HepG2 (cell line): Measurements from ENCODE around the gene AZU1. TPM values are rescaled to one million over a fixed set of nuclear protein-coding genes. Genes with fewer than 3 reads are reported as not detected.

Experiments
- ATRX ChIP-seq: sonication (generic); formaldehyde crosslinking; IDR thresholded peaks from 2 replicates; pipeline ENCODE4 v1.4.0; 2020; ENCODE audit warnings: missing genetic modification reagents, borderline replicate concordance
- BCL6 ChIP-seq: IDR thresholded peaks from 2 replicates; pipeline ENCODE4 v1.6.1; 2016; ENCODE audit warnings: missing genetic modification reagents, missing compliant biosample characterization
- CREBL2 ChIP-seq: sonication (generic); formaldehyde crosslinking; IDR thresholded peaks from 2 replicates; pipeline ENCODE4 v1.8.1; 2023; ENCODE audit warnings: missing genetic modification reagents, mild to moderate bottlenecking, borderline replicate concordance
- HDAC2 ChIP-seq: sonication (generic); formaldehyde crosslinking; IDR thresholded peaks from 2 replicates; pipeline ENCODE4 v1.4.0; 2020; ENCODE audit warnings: missing genetic modification reagents
- HNF4A ChIP-seq: sonication (generic); formaldehyde crosslinking; IDR thresholded peaks from 2 replicates; pipeline ENCODE4 v1.4.0; 2020; ENCODE audit warnings: missing genetic modification reagents
- NR2C2 ChIP-seq: sonication (generic); formaldehyde crosslinking; IDR thresholded peaks from 2 replicates; pipeline ENCODE4 v1.4.0; 2020; ENCODE audit warnings: missing genetic modification reagents, mild to moderate bottlenecking, moderate library complexity, borderline replicate concordance
- NR2F6 ChIP-seq, 2 experiments: IDR thresholded peaks; 2 replicates each; pipeline ENCODE4 v1.6.1; 2016; ENCODE audit warnings: antibody characterized with exemption in 1 of 2, mild to moderate bottlenecking in 1 of 2
- RBM22 ChIP-seq: fragments of 200-400 bp; formaldehyde crosslinking; optimal IDR thresholded peaks from 2 replicates; pipeline ENCODE3; 2017; ENCODE audit warnings: mild to moderate bottlenecking, low read length, moderate library complexity
- SALL2 ChIP-seq: sonication (generic); formaldehyde crosslinking; IDR thresholded peaks from 2 replicates; pipeline ENCODE4 v1.8.1; 2023; ENCODE audit warnings: mild to moderate bottlenecking, missing genetic modification reagents, inconsistent platforms
- SRSF4 ChIP-seq: fragments of 200-400 bp; formaldehyde crosslinking; IDR thresholded peaks from one replicate; pipeline ENCODE4 v1.6.1; 2018; ENCODE audit warnings: mild to moderate bottlenecking, low read depth, low read length, moderate library complexity; ENCODE audit not compliant: poor library complexity, severe bottlenecking
- XBP1 ChIP-seq: sonication (generic); formaldehyde crosslinking; IDR thresholded peaks from 2 replicates; pipeline ENCODE4 v1.5.0; 2020; ENCODE audit warnings: missing genetic modification reagents
- XRCC5 ChIP-seq: fragments of 200-400 bp; formaldehyde crosslinking; optimal IDR thresholded peaks from 2 replicates; pipeline ENCODE3; 2017; ENCODE audit warnings: mild to moderate bottlenecking, low read length
- ZBTB1 ChIP-seq: sonication (generic); formaldehyde crosslinking; IDR thresholded peaks from 2 replicates; pipeline ENCODE4 v1.4.0; 2020; ENCODE audit warnings: missing genetic modification reagents, borderline replicate concordance
- ZIK1 ChIP-seq: sonication (generic); formaldehyde crosslinking; IDR thresholded peaks from 2 replicates; pipeline ENCODE4 v1.5.0; 2020; ENCODE audit warnings: mild to moderate bottlenecking, low read depth, missing genetic modification reagents, borderline replicate concordance
- ZNF124 ChIP-seq: sonication (generic); formaldehyde crosslinking; IDR thresholded peaks from 2 replicates; pipeline ENCODE4 v1.4.0; 2020; ENCODE audit warnings: missing genetic modification reagents
- ZNF143 ChIP-seq: sonication (generic); formaldehyde crosslinking; IDR thresholded peaks from 2 replicates; pipeline ENCODE4 v1.4.0; 2020; ENCODE audit warnings: missing genetic modification reagents
- ZNF552 ChIP-seq: sonication (generic); formaldehyde crosslinking; IDR thresholded peaks from 2 replicates; pipeline ENCODE4 v1.9.0; 2022; ENCODE audit warnings: missing genetic modification reagents, mild to moderate bottlenecking, borderline replicate concordance
- ZNF557 ChIP-seq: sonication (generic); formaldehyde crosslinking; IDR thresholded peaks from 2 replicates; pipeline ENCODE4 v1.4.0; 2020; ENCODE audit warnings: missing genetic modification reagents
- ZNF572 ChIP-seq: sonication (generic); formaldehyde crosslinking; IDR thresholded peaks from 2 replicates; pipeline ENCODE4 v1.5.1; 2020; ENCODE audit warnings: mild to moderate bottlenecking, missing genetic modification reagents
- ZNF749 ChIP-seq: sonication (generic); formaldehyde crosslinking; IDR thresholded peaks from 2 replicates; pipeline ENCODE4 v1.8.0; 2022; ENCODE audit warnings: mild to moderate bottlenecking, missing genetic modification reagents, moderate library complexity, borderline replicate concordance
- ZUFSP ChIP-seq: sonication (generic); formaldehyde crosslinking; IDR thresholded peaks from 2 replicates; pipeline ENCODE4 v1.9.0; 2021; ENCODE audit warnings: missing genetic modification reagents, mild to moderate bottlenecking, borderline replicate concordance
- polyA plus RNA-seq, 8 experiments: library from polyadenylated mRNA; depleted of rRNA in 3 of 8; stranded (reverse) in 7 of 8; unstranded in 1 of 8; fragments of >200 nt; fragmentation: Illumina TruSeq in 4 of 8; extraction: Trizol in 4 of 8; gene quantifications; 2 replicates each; pipeline versions ENCODE4 v1.2.1 to v1.2.3, GENCODE V29; 2011 to 2016; ENCODE audit warnings: low read depth in 4 of 8, missing spikeins in 1 of 8, mixed read lengths in 1 of 8; ENCODE audit not compliant: insufficient read depth in 1 of 8
- total RNA-seq, 5 experiments: library from RNA; depleted of rRNA; stranded (reverse); fragments of >200 nt; fragmentation: Illumina TruSeq; extraction: Trizol; gene quantifications; 2 replicates each; pipeline ENCODE4 v1.2.3, GENCODE V29; 2016; ENCODE audit warnings: low read depth in 1 of 5
- TF ChIP-seq, protein P1 (sequence below): sonication (generic); formaldehyde crosslinking; IDR thresholded peaks from 2 replicates; pipeline ENCODE4 v1.4.0; 2020; ENCODE audit warnings: missing genetic modification reagents
- TF ChIP-seq, protein P2 (sequence below): IDR thresholded peaks from 2 replicates; pipeline ENCODE4 v1.6.1; 2016; ENCODE audit warnings: missing genetic modification reagents, missing compliant biosample characterization
- TF ChIP-seq, protein P3 (sequence below): IDR thresholded peaks from 2 replicates; pipeline ENCODE4 v1.6.1; 2012; ENCODE audit warnings: low read length, improper control_type of control experiment

Gene AZU1
- total and polyA plus RNA-seq, 2 of the 13 experiments (the other 11 are each of a cell fraction or from before 2014, with no cell fraction given), result not detected

DNA sequence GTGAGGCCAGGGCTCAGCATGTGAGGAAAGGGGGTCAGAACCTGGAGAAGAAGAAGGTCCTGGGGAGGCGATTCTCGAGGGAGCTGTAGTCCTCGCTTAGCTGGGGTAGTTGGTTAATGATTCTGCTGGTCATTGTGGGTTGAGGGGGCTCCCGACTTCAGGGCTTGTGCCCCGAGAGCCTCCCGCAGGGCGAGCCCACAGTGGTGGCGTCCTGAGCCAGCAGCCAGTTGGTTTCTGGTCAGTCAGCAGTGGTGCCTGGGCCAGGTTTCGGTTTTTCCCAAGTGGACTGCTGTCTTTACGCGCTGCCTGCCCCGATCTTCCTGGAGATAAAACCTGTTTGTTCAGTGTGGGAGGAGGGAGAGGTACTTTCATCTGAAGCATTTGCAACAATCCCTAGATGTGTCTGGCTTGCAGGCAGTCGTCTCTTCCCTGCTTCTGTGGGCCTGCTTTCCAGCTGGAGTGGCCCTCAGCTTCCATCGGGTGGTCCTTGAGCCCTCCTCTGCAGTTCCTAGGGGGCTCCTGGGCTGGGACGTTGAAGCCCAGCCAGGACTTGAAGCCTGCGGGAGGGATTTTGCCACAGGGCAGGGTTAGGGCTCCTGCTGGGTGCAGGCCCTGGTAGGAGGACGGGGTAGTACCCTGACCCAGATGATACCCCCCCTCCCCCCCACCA, 27.1 kb upstream of the AZU1 start (continued):
- peak; percentile 50; the same call in 1 of the 2 replicates for TF ChIP-seq HDAC2 (CRISPR knock-in tag)
- no peak for TF ChIP-seq SRSF4
- no peak for TF ChIP-seq XBP1 (CRISPR knock-in tag)
- no peak for TF ChIP-seq ZNF143 (CRISPR knock-in tag)
- no peak for TF ChIP-seq ZUFSP
- no peak for TF ChIP-seq HNF4A
- no peak for TF ChIP-seq ZNF124 (CRISPR knock-in tag)
- TF ChIP-seq, protein P1, sequence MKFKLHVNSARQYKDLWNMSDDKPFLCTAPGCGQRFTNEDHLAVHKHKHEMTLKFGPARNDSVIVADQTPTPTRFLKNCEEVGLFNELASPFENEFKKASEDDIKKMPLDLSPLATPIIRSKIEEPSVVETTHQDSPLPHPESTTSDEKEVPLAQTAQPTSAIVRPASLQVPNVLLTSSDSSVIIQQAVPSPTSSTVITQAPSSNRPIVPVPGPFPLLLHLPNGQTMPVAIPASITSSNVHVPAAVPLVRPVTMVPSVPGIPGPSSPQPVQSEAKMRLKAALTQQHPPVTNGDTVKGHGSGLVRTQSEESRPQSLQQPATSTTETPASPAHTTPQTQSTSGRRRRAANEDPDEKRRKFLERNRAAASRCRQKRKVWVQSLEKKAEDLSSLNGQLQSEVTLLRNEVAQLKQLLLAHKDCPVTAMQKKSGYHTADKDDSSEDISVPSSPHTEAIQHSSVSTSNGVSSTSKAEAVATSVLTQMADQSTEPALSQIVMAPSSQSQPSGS (CRISPR knock-in tag), result 0 out of 2 replicates have a peak, but pooled peaks have one; percentile 25
- TF ChIP-seq, protein P2, sequence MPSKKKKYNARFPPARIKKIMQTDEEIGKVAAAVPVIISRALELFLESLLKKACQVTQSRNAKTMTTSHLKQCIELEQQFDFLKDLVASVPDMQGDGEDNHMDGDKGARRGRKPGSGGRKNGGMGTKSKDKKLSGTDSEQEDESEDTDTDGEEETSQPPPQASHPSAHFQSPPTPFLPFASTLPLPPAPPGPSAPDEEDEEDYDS (CRISPR knock-in tag), result peak; percentile 39; the same call in 1 of the 2 replicates
- no peak for TF ChIP-seq ZNF749
- no peak for TF ChIP-seq ZNF557 (CRISPR knock-in tag)
- no peak for TF ChIP-seq ATRX (CRISPR knock-in tag)
- no peak for TF ChIP-seq RBM22
- no peak for TF ChIP-seq SALL2 (CRISPR knock-in tag)
- TF ChIP-seq ZNF572 (CRISPR knock-in tag), result no peak
- no peak for TF ChIP-seq NR2C2
- TF ChIP-seq, protein P3, sequence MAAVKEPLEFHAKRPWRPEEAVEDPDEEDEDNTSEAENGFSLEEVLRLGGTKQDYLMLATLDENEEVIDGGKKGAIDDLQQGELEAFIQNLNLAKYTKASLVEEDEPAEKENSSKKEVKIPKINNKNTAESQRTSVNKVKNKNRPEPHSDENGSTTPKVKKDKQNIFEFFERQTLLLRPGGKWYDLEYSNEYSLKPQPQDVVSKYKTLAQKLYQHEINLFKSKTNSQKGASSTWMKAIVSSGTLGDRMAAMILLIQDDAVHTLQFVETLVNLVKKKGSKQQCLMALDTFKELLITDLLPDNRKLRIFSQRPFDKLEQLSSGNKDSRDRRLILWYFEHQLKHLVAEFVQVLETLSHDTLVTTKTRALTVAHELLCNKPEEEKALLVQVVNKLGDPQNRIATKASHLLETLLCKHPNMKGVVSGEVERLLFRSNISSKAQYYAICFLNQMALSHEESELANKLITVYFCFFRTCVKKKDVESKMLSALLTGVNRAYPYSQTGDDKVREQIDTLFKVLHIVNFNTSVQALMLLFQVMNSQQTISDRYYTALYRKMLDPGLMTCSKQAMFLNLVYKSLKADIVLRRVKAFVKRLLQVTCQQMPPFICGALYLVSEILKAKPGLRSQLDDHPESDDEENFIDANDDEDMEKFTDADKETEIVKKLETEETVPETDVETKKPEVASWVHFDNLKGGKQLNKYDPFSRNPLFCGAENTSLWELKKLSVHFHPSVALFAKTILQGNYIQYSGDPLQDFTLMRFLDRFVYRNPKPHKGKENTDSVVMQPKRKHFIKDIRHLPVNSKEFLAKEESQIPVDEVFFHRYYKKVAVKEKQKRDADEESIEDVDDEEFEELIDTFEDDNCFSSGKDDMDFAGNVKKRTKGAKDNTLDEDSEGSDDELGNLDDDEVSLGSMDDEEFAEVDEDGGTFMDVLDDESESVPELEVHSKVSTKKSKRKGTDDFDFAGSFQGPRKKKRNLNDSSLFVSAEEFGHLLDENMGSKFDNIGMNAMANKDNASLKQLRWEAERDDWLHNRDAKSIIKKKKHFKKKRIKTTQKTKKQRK, result no peak
- TF ChIP-seq XRCC5, result no peak
- TF ChIP-seq ZIK1 (CRISPR knock-in tag), result 0 out of 2 replicates have a peak, but pooled peaks have one; percentile 38
- TF ChIP-seq NR2F6 (IDR thresholded peaks at IDR 0.05), result no peak
- peak; percentile 23; the same call in 1 of the 2 replicates for TF ChIP-seq NR2F6 (CRISPR knock-in tag; IDR thresholded peaks at IDR 0.05)
- TF ChIP-seq ZBTB1, result no peak
- TF ChIP-seq CREBL2 (CRISPR knock-in tag), result no peak
- TF ChIP-seq BCL6 (CRISPR knock-in tag), result peak; percentile 57
- no peak for TF ChIP-seq ZNF552 (CRISPR knock-in tag)
